ENCODE measurements around the gene RRBP1. TPM values are rescaled to one million over a fixed set of nuclear protein-coding genes. Genes with fewer than 3 reads are reported as not detected.

Gene RRBP1
- total RNA-seq, 1 donor from 2014 or later, result 73.1 TPM

- TF ChIP-seq, protein P1, sequence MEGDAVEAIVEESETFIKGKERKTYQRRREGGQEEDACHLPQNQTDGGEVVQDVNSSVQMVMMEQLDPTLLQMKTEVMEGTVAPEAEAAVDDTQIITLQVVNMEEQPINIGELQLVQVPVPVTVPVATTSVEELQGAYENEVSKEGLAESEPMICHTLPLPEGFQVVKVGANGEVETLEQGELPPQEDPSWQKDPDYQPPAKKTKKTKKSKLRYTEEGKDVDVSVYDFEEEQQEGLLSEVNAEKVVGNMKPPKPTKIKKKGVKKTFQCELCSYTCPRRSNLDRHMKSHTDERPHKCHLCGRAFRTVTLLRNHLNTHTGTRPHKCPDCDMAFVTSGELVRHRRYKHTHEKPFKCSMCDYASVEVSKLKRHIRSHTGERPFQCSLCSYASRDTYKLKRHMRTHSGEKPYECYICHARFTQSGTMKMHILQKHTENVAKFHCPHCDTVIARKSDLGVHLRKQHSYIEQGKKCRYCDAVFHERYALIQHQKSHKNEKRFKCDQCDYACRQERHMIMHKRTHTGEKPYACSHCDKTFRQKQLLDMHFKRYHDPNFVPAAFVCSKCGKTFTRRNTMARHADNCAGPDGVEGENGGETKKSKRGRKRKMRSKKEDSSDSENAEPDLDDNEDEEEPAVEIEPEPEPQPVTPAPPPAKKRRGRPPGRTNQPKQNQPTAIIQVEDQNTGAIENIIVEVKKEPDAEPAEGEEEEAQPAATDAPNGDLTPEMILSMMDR (conservative IDR thresholded peaks at IDR 0.05; ENCODE audit: low read depth, low read length), result no peak
- no peak overlapping the region for H3K4me3 ChIP-seq (ENCODE audit: low read depth, low read length)
Observed at GRCh38 chr20:17620371-17621228, 61.4 kb downstream of the RRBP1 start.

GRCh38 chr20:17619351-17620093 is 62.5 kb downstream of the RRBP1 start:
- no peak overlapping the region for H3K4me3 ChIP-seq (ENCODE audit: low read depth, low read length)
- TF ChIP-seq, protein P1 (conservative IDR thresholded peaks at IDR 0.05; ENCODE audit: low read depth, low read length), result no peak
- no peak for DNase-seq (ENCODE audit: low read depth)

More at GRCh38 chr20:17620371-17621228, 61.4 kb downstream of the RRBP1 start:
- no peak for DNase-seq (ENCODE audit: low read depth)

DNA sequence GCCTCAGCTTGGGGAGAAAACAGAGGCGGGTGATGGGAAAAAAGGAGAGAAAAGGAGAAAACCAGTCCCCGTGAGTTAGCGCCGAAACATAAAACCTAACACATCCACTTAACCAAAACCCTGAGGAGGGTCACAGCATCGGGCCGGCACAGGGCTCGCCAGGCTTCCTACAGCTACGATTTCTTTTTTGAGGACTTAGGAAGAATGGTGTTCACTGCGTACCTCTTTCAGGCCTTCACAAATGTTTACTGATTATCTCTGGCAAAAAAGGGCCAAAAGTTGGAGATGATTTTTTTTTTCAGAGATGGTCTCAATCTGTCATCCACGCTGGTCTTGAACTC is 63.4 kb downstream of the RRBP1 start:
- TF ChIP-seq, protein P1 (conservative IDR thresholded peaks at IDR 0.05; ENCODE audit: low read depth, low read length), result no peak
- H3K4me3 ChIP-seq (ENCODE audit: low read depth, low read length), result no peak overlapping the region
- DNase-seq (ENCODE audit: low read depth), result no peak

DNA sequence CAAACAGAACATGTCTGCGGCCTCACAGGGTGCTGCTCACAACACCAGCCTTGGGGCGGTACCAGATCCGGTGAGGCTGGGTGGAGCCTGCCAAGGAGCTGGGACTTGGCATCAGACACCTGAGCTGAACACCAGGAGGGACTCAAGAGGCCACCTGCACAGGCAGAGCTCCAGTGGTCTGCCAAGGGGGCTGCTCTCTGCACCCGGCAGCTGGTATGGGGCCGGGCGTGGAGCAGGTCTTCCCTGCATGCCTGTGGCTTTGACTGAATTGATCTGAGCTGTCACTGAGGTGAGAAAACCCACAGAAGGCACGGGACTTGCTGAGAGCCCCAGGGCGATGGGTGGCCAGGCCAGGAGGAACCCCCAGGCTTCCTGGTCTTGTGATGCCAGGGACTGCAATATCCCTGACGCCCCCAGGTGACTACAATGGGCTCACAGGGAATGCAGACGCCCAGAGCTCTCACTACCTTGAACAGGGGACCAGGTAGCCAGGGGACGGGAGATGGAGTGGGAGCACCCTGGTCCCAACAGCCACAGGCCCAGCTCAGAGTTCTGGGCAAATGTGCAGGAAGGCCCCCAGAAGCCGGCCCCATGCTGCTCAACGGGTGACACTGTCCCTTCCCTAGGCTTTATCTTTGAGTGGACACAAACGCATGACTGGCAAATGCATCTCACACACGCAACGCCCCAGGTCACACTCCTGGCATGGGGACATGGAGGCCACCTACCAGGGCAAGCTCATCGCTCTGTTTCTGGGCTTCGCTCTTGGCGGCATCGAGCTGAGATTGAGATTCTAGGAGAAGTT is 64.0 kb downstream of the RRBP1 start:
- TF ChIP-seq, protein P1 (conservative IDR thresholded peaks at IDR 0.05; ENCODE audit: low read depth, low read length), result no peak
- DNase-seq (ENCODE audit: low read depth), result no peak
- H3K4me3 ChIP-seq (ENCODE audit: low read depth, low read length), result no peak overlapping the region

GRCh38 chr20:17617212-17617867 is 64.7 kb downstream of the RRBP1 start:
- no peak for DNase-seq (ENCODE audit: low read depth)
- TF ChIP-seq, protein P1 (conservative IDR thresholded peaks at IDR 0.05; ENCODE audit: low read depth, low read length), result peak; percentile 64
- no peak overlapping the region for H3K4me3 ChIP-seq (ENCODE audit: low read depth, low read length)

GRCh38 chr20:17616480-17617211 is 65.4 kb downstream of the RRBP1 start:
- H3K4me3 ChIP-seq (ENCODE audit: low read depth, low read length), result no peak overlapping the region
- DNase-seq (ENCODE audit: low read depth), result no peak
- TF ChIP-seq, protein P1 (conservative IDR thresholded peaks at IDR 0.05; ENCODE audit: low read depth, low read length), result no peak

Data from epithelial cell of proximal tubule (primary cell).